Urinary bladder (tissue), 4 donors: Measurements from ENCODE around the gene BTBD19. TPM values are rescaled to one million over a fixed set of nuclear protein-coding genes. Genes with fewer than 3 reads are reported as not detected.
"Not testable (repeated sequence)": the region's sequence is repeated elsewhere in the genome, so short reads cannot be mapped to it uniquely, and the experiment has no call there.

Experiments used
- DNase-seq: peaks from one replicate; pipeline ENCODE4 v3.0.0-alpha.2; 2015; ENCODE audit errors: extremely low spot score
- H3K27ac ChIP-seq: one replicate; pipeline ENCODE4 v1.5.1; 2013; ENCODE audit warnings: low read depth, mild to moderate bottlenecking, moderate library complexity
- H3K36me3 ChIP-seq: one replicate; pipeline ENCODE4 v1.6.1; 2013; ENCODE audit warnings: mild to moderate bottlenecking, moderate library complexity; ENCODE audit not compliant: insufficient read depth
- H3K4me1 ChIP-seq: one replicate; pipeline ENCODE4 v1.6.1; 2013; ENCODE audit warnings: mild to moderate bottlenecking, moderate library complexity; ENCODE audit not compliant: insufficient read depth
- H3K4me3 ChIP-seq: one replicate; pipeline ENCODE4 v1.5.1; 2013; ENCODE audit warnings: low read depth, low read length
- WGBS: extraction: QIAGEN DNeasy Blood & Tissue Kit; methylation state at CpG from one replicate; pipeline ENCODE4 v1.1.7; 2013; 5-methylcytosine and 5-hydroxymethylcytosine counted together
- polyA plus RNA-seq: library from polyadenylated mRNA; stranded (reverse); fragments of 200-250 nt; gene quantifications from one replicate; pipeline ENCODE4 v1.2.3, GENCODE V29; 2013
- total RNA-seq: library from RNA; depleted of rRNA; stranded (reverse); fragments of >200 nt; gene quantifications from one replicate; pipeline ENCODE4 v1.2.3, GENCODE V29; 2014
- donor health status: healthy with polysubstance abuse.
- donor health status: healthy.

BTBD19 gene
- total and polyA plus RNA-seq, 2 donors: 4.3 to 5.3 TPM

DNA sequence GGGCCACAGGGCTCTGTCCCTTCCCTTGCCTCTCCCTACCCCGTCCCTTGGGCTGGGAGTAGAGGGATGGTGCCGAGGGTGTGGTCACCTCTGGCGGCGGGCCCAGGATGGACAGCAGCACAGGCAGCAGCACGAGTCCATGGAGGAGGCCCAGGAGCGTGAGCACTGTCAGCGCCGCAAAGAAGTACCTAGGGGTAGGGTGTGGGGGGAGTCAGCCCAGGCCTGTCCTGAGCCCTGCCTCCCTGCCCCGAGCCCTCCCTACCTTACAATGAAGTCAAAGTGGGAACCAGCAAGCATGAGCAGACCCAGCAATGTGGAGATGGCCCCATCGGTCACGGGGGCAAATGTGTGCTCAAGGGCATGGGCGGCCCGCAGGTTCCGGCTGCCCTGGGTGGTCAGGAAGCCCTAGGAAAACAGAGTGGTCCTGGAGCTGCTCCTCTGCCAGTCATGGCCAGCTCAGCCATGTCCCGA lies 14.7 kb downstream of the BTBD19 start:
- DNase-seq: no peak
- Histone ChIP-seq H3K27ac (no peak overlapping the region), H3K4me3 (no peak overlapping the region)

GRCh38 chr1:44824392-44824791 lies 16.1 kb downstream of the BTBD19 start:
- not testable (repeated sequence) for H3K4me3 ChIP-seq, H3K4me1 ChIP-seq, H3K27ac ChIP-seq, H3K36me3 ChIP-seq, DNase-seq
- 94% methylated on average over 6 of the region's 6 CpGs for WGBS

More for the DNA sequence above, 14.7 kb downstream of the BTBD19 start:
- no peaks in the 10 kb centered on the region for H3K36me3 ChIP-seq
- 73% methylated on average over 15 of the region's 15 CpGs for WGBS
- peaks cover 3% of the 10 kb centered on the region for H3K4me1 ChIP-seq

DNA sequence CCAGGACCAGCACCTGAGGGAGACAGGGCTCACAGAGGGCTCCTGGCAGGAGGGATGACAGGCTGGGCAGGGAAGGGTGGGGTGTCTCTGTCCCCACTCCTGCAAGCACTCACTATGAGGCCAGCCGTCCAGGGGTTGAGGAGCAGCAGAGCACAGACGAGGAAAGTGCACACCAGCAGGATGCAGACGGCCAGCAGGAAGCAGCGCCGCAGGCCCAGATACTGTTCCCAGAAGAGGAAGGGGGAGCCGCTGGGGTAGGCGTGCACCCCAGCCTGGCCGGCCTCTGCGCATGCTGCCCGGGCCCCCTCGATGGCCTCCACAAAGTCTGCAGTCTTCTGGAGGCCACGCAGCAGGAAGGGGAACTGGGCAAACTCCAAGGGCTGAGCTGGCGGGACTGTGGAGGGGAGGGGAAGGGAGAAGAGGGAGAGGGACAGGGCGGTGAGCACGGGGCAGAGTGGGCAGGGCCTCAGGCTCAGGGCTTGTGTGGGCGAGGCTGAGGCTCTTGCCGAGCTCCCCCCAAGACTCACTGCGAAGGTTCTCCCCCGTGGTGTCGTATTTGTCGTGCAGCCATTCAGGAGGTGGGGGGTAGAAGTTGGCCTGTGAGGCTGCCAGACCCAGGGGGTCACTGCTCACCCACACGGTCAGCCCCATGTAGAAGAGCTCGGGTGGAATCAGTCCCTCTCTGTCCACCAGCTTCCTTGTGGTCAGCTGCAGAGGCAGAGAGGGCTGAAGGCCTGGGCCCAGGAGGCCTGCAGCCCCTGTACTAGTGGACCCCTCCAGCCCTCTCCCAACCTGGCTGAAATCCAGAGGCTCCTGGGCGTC lies 18.3 kb downstream of the BTBD19 start:
- H3K36me3 ChIP-seq: no peaks in the 10 kb centered on the region
- 60% methylated on average over 24 of the region's 24 CpGs for WGBS
- no peaks in the 10 kb centered on the region for H3K4me1 ChIP-seq
- DNase-seq: no peak
- H3K4me3 ChIP-seq: no peak overlapping the region
- no peak overlapping the region for H3K27ac ChIP-seq

DNA sequence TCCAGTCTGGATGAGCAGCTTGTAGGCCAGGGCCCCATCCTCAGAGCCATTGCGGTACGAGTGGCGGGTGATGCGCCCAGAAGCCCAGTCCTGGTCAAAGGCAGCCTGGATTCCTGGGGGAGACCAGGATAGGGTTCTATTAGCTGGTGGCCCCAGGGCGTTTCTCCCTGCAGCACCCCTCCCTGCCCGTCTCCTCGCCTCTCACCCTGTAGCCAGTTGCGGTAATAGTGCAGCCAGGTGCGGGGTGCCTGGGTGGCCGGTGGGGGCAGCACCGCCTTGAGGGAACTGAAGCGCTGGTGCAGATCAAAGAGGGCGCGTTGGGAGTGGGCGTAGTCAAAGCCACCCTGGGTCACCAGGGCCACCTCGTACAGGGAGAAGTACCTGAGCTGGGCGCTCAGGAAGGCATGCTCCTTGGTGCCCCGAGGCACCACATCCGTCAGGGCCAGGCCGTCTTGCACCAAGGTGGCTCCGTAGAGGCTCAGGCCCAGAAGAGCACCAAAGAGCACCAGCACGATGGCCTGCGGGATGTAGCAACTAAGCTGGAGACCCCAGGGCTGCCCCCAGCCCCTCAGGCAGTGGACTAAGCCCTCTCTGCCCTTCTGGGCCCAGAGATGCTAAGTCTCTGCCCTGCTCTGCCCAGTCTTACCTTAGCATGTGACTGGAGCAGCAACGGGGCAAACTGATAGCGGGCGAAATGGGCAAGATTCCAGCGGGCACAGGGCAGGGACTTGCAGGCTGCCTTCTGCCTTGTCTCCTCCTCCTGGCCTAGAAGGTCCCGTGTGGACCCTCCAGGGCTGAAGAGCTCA lies 19.1 kb downstream of the BTBD19 start:
- DNase-seq: no peak
- WGBS: 91% methylated on average over 28 of the region's 28 CpGs
- Histone ChIP-seq H3K4me3 (no peak overlapping the region), H3K36me3 (no peaks in the 10 kb centered on the region), H3K27ac (no peak overlapping the region), H3K4me1 (no peaks in the 10 kb centered on the region)

- Histone ChIP-seq H3K27ac (no peak overlapping the region), H3K4me1 (no peaks in the 10 kb centered on the region), H3K4me3 (no peak overlapping the region), H3K36me3 (no peaks in the 10 kb centered on the region)
- no peak for DNase-seq
- WGBS: 93% methylated on average over 21 of the region's 21 CpGs
These were observed 19.8 kb downstream of the BTBD19 start for GRCh38 chr1:44828003-44828651.

DNA sequence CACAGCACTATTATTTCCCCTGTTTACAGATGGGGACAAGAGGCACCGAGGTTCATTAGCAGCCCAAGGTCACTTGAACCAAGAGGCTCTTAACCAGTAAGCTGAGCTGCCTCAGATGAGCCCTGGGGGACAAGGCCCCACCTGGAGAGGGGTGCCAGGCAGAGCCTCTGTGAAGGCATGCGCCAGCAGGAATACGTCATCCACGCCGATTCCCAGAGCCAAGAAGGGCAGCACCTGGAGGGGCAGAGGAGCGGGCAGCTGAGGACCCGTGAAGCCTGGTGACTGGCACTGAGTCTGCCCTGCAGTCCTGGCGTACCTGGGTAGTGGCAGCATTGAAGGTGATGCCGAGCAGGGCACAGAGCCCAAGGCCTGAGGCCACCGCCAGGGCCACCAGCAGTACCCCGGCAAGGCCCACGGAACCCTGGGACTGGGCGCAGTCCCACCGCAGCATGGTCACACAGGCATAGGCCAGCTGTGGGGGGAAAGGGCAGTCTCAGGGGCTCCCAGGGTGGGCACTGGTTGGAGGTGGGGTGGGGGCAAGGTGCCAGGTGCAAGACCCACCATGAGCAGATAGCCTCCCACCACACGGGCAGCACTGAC lies 20.6 kb downstream of the BTBD19 start:
- no peaks in the 10 kb centered on the region for H3K4me1 ChIP-seq
- H3K4me3 ChIP-seq: no peak overlapping the region
- H3K27ac ChIP-seq: no peak overlapping the region
- no peaks in the 10 kb centered on the region for H3K36me3 ChIP-seq
- DNase-seq: no peak
- WGBS: 93% methylated on average over 15 of the region's 15 CpGs

- no peak for DNase-seq
- Histone ChIP-seq H3K36me3 (no peaks in the 10 kb centered on the region), H3K4me3 (no peak overlapping the region), H3K4me1 (no peaks in the 10 kb centered on the region), H3K27ac (no peak overlapping the region)
- 84% methylated on average over 12 of the region's 12 CpGs for WGBS
These were observed 21.4 kb downstream of the BTBD19 start for GRCh38 chr1:44829506-44830384.

DNA sequence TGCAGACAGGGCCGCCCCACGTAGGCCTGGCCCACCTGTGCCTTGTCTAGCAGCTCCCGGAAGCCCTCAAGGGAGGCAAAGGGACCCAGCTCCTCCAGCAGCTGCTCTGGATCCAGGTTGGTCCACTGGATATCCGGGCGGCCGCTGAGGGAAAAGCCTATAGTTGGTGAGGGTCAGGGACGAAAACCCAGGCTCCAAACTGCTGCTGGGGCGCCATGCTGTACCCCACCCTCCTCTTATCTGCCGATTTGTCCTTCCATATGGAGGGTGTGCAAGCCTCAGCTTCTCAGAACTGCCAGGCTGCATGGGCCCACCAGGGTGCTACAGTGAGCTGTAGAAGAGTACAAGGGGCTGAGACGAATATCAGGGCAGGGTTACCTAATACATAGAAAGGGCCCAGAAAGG lies 22.6 kb downstream of the BTBD19 start:
- no peak overlapping the region for H3K4me3 ChIP-seq
- 85% methylated on average over 10 of the region's 10 CpGs for WGBS
- DNase-seq: no peak
- H3K4me1 ChIP-seq: no peaks in the 10 kb centered on the region
- no peaks in the 10 kb centered on the region for H3K36me3 ChIP-seq
- no peak overlapping the region for H3K27ac ChIP-seq

DNA sequence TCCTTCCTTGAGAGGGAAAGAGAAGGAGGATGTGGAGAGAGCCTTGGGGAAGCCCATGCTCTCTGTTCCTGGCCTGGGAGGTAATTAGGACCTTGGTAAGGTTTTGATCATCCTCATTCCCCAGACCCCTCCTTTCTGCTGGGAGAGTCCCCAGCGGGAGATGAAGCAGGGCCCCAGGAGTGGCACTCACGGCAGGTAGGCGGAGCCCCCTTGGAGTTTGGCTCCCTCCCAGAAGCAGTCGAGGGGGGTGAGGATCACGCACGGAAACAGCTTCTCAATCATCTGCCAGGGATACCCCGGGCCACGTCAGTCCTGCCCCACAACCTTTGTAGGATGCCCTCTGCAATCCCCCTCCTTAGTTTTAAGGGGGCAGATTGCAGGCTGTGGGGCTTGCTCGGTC lies 23.2 kb downstream of the BTBD19 start:
- Histone ChIP-seq H3K4me3 (no peak overlapping the region), H3K36me3 (no peaks in the 10 kb centered on the region), H3K27ac (no peak overlapping the region), H3K4me1 (no peaks in the 10 kb centered on the region)
- no peak for DNase-seq
- 54% methylated on average over 9 of the region's 9 CpGs for WGBS

GRCh38 chr1:44832056-44832705 lies 23.9 kb downstream of the BTBD19 start:
- no peak overlapping the region for H3K4me3 ChIP-seq
- H3K27ac ChIP-seq: no peak overlapping the region
- 66% methylated on average over 13 of the region's 13 CpGs for WGBS
- DNase-seq: no peak
- H3K4me1 ChIP-seq: no peaks in the 10 kb centered on the region
- no peaks in the 10 kb centered on the region for H3K36me3 ChIP-seq

GRCh38 chr1:44834328-44834727 lies 26.0 kb downstream of the BTBD19 start:
- Histone ChIP-seq H3K27ac (no peak overlapping the region), H3K4me1 (no peaks in the 10 kb centered on the region), H3K36me3 (no peaks in the 10 kb centered on the region), H3K4me3 (no peak overlapping the region)
- no peak for DNase-seq
- 66% methylated on average over 7 of the region's 7 CpGs for WGBS
